ENCODE data around the gene DNASE2B. TPM values are rescaled to one million over a fixed set of nuclear protein-coding genes. Genes with fewer than 3 reads are reported as not detected.

The DNASE2B gene, protein sequence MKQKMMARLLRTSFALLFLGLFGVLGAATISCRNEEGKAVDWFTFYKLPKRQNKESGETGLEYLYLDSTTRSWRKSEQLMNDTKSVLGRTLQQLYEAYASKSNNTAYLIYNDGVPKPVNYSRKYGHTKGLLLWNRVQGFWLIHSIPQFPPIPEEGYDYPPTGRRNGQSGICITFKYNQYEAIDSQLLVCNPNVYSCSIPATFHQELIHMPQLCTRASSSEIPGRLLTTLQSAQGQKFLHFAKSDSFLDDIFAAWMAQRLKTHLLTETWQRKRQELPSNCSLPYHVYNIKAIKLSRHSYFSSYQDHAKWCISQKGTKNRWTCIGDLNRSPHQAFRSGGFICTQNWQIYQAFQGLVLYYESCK
- total RNA-seq: 0.23 TPM

DNA sequence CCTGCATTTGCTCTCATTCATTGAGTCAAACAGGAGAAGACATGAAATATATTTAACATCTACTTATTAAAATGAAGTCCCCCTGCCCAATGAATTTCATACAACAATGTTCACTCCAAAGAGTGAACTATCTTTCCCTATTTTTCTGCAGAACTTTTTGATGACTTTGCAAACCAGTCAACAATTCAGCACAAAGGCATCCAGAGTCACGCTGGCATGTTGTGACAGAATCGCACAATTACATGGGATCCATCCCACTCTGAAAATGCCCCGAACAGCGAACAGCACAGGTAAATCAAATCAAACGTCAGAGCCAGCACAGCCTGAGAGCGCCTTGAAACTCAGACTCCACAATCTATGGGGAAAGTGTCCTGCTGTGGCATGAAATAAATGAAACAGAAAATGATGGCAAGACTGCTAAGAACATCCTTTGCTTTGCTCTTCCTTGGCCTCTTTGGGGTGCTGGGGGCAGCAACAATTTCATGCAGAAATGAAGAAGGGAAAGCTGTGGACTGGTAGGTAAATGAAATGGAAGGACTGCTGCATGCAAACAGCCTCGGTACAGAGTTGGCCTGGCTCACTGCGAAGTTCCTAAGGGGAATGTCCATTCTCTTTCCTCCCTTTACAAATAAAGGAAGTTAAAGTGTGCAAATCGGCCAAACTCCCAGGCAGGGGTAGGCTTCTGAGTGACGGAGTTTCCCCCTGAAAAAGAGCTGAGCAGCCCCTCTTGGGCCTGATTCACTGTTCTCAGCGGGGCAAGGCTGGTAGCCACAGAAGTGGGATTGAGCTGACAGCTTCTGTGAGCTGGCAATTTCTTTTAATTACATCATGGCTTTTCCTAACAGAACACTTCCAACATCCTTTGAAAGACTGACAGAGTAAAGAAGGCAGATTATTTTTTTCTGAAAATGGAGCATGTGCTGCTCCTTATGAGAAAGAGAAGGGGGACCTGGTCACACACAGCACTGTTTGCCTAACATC, at the start of gene DNASE2B:
TSS of gene DNASE2B (plus strand) at position 310 of the 981 bp plus-strand sequence. CDS start at position 391, 81 bp downstream.

Other genes with a start within 250 kb of the DNASE2B start
- 7.8 TPM for gene SAMD13, start 96.8 kb upstream of the DNASE2B start, total RNA-seq
- gene RPF1, start 80.8 kb downstream of the DNASE2B start, total RNA-seq: 29.8 TPM
- gene SPATA1, start 107.9 kb downstream of the DNASE2B start, total RNA-seq: 1.4 TPM
- 6.7 TPM for gene GNG5, start 108.1 kb downstream of the DNASE2B start, total RNA-seq
- 3.7 TPM for gene CTBS, start 176.0 kb downstream of the DNASE2B start, total RNA-seq

All from diencephalon (tissue), 1 donor.